ENCODE measurements around the gene SLC19A2.

Gene SLC19A2

GRCh38 chr1:169478094-169478672 is 7.6 kb downstream of the SLC19A2 start:
- no peak for DNase-seq (ENCODE audit: low spot score)
- Histone ChIP-seq H3K27ac (no peak overlapping the region), H3K4me3 (no peak overlapping the region)
- no peak for TF ChIP-seq CTCF (IDR thresholded peaks at IDR 0.05)

GRCh38 chr1:169475806-169476387 is 9.8 kb downstream of the SLC19A2 start:
- DNase-seq (ENCODE audit: low spot score), result no peak
- Histone ChIP-seq H3K4me3 (no peak overlapping the region), H3K27ac (no peak overlapping the region)
- TF ChIP-seq CTCF (IDR thresholded peaks at IDR 0.05), result no peak

GRCh38 chr1:169474302-169474995 is 11.3 kb downstream of the SLC19A2 start:
- no peak for DNase-seq (ENCODE audit: low spot score)
- no peak overlapping the region for H3K4me3 ChIP-seq
- TF ChIP-seq CTCF (IDR thresholded peaks at IDR 0.05), result no peak
- H3K27ac ChIP-seq, result no peak overlapping the region

GRCh38 chr1:169473347-169473746 is 12.4 kb downstream of the SLC19A2 start:
- Histone ChIP-seq H3K4me3 (no peak overlapping the region), H3K27ac (no peak overlapping the region)
- DNase-seq (ENCODE audit: low spot score), result no peak
- no peak for TF ChIP-seq CTCF (IDR thresholded peaks at IDR 0.05)

GRCh38 chr1:169472738-169473137 is 13.0 kb downstream of the SLC19A2 start:
- DNase-seq (ENCODE audit: low spot score), result no peak
- TF ChIP-seq CTCF (IDR thresholded peaks at IDR 0.05), result no peak
- Histone ChIP-seq H3K27ac (no peak overlapping the region), H3K4me3 (no peak overlapping the region)

GRCh38 chr1:169468982-169469381 is 16.8 kb downstream of the SLC19A2 start:
- Histone ChIP-seq H3K27ac (no peak overlapping the region), H3K4me3 (no peak overlapping the region)
- no peak for TF ChIP-seq CTCF (IDR thresholded peaks at IDR 0.05)
- DNase-seq (ENCODE audit: low spot score), result no peak

All from coronary artery (tissue), 2 donors.